ENCODE results near the gene SLC8A1. TPM values are rescaled to one million over a fixed set of nuclear protein-coding genes. Genes with fewer than 3 reads are reported as not detected.

Gene SLC8A1
- total and polyA plus RNA-seq, 8 donors: 5.4 to 39.7 (median 6.6) TPM

GRCh38 chr2:40126006-40126405 lies 325.9 kb downstream of the SLC8A1 start:
- intact Hi-C loops (cut with DNase I): no loop called here
- Histone ChIP-seq H3K27ac (no peak overlapping the region), H3K4me3 (no peak overlapping the region), H3K36me3 (no peaks in the 10 kb centered on the region), H3K4me1 (no peaks in the 10 kb centered on the region), H3K9me3 (no peaks in the 10 kb centered on the region), H3K27me3 (no peaks in the 10 kb centered on the region)
- ATAC-seq: no peak
- TF ChIP-seq, protein P1, sequence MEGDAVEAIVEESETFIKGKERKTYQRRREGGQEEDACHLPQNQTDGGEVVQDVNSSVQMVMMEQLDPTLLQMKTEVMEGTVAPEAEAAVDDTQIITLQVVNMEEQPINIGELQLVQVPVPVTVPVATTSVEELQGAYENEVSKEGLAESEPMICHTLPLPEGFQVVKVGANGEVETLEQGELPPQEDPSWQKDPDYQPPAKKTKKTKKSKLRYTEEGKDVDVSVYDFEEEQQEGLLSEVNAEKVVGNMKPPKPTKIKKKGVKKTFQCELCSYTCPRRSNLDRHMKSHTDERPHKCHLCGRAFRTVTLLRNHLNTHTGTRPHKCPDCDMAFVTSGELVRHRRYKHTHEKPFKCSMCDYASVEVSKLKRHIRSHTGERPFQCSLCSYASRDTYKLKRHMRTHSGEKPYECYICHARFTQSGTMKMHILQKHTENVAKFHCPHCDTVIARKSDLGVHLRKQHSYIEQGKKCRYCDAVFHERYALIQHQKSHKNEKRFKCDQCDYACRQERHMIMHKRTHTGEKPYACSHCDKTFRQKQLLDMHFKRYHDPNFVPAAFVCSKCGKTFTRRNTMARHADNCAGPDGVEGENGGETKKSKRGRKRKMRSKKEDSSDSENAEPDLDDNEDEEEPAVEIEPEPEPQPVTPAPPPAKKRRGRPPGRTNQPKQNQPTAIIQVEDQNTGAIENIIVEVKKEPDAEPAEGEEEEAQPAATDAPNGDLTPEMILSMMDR (IDR thresholded peaks at IDR 0.05): no peak
- no peak for DNase-seq

GRCh38 chr2:40123746-40124145 lies 328.1 kb downstream of the SLC8A1 start:
- Histone ChIP-seq H3K4me3 (no peak overlapping the region), H3K9me3 (no peaks in the 10 kb centered on the region), H3K36me3 (no peaks in the 10 kb centered on the region), H3K27ac (peak overlapping the region in 1 of 2 donors; percentile 4), H3K27me3 (no peaks in the 10 kb centered on the region), H3K4me1 (no peaks in the 10 kb centered on the region)
- TF ChIP-seq, protein P1 (IDR thresholded peaks at IDR 0.05): no peak
- ATAC-seq (no peak), DNase-seq (no peak)
- intact Hi-C loops (cut with DNase I): no loop called here

GRCh38 chr2:40123326-40123725 lies 328.6 kb downstream of the SLC8A1 start:
- intact Hi-C loops (cut with DNase I): no loop called here
- H3K27ac ChIP-seq: no peak overlapping the region
- TF ChIP-seq, protein P1 (IDR thresholded peaks at IDR 0.05): no peak

GRCh38 chr2:40120957-40121356 lies 330.9 kb downstream of the SLC8A1 start:
- no peaks in the 10 kb centered on the region for H3K36me3 ChIP-seq
- ATAC-seq (no peak), DNase-seq (no peak)
- no peaks in the 10 kb centered on the region for H3K27me3 ChIP-seq
- H3K27ac ChIP-seq: no peak overlapping the region
- intact Hi-C loops (cut with DNase I): no loop called here
- no peaks in the 10 kb centered on the region for H3K9me3 ChIP-seq
- H3K4me1 ChIP-seq: no peaks in the 10 kb centered on the region
- TF ChIP-seq, protein P1 (IDR thresholded peaks at IDR 0.05): no peak
- H3K4me3 ChIP-seq: no peak overlapping the region

More at GRCh38 chr2:40123326-40123725, 328.6 kb downstream of the SLC8A1 start:
- H3K36me3 ChIP-seq: no peaks in the 10 kb centered on the region
- no peaks in the 10 kb centered on the region for H3K27me3 ChIP-seq
- no peak overlapping the region for H3K4me3 ChIP-seq
- no peaks in the 10 kb centered on the region for H3K9me3 ChIP-seq
- DNase-seq: no peak
- no peaks in the 10 kb centered on the region for H3K4me1 ChIP-seq
- ATAC-seq: no peak

DNA sequence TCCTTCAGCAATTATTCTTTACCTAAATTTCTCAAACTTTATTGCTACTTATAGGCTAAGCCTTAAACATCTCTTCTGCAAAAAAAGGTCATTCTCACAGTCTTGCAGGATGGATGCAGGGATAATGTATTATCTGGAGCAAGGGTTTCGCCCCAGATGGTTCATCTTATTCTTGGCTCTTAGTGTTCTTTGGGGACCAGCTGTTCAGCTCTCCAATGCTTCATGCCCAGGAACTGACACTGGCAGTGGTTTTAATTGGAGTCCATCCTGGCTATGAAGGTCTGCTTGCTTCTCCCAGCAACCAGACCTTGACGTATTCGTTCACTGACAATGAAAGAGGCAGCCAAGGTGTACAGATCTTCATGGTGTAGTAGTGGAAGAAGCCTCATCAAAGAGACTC lies 331.9 kb downstream of the SLC8A1 start:
- Histone ChIP-seq H3K4me1 (no peaks in the 10 kb centered on the region), H3K9me3 (no peaks in the 10 kb centered on the region), H3K36me3 (no peaks in the 10 kb centered on the region), H3K4me3 (no peak overlapping the region), H3K27me3 (no peaks in the 10 kb centered on the region), H3K27ac (no peak overlapping the region)
- intact Hi-C loops (cut with DNase I): no loop called here
- TF ChIP-seq, protein P1 (IDR thresholded peaks at IDR 0.05): no peak
- ATAC-seq (no peak), DNase-seq (no peak)

Measured in left lung (tissue), 10 donors.